Fibroblast of peridontal ligament (primary cell): ENCODE results near the gene RBM14.
A peak's percentile ranks its signal among the peaks of the same experiment; 100 is the strongest.
"Not testable (repeated sequence)": the region's sequence is repeated elsewhere in the genome, so short reads cannot be mapped to it uniquely, and the experiment has no call there.

Experiments
- DNase-seq: peaks from one replicate; pipeline ENCODE4 v3.0.0-alpha.2; 2010; ENCODE audit errors: extremely low read depth

Gene RBM14

DNA sequence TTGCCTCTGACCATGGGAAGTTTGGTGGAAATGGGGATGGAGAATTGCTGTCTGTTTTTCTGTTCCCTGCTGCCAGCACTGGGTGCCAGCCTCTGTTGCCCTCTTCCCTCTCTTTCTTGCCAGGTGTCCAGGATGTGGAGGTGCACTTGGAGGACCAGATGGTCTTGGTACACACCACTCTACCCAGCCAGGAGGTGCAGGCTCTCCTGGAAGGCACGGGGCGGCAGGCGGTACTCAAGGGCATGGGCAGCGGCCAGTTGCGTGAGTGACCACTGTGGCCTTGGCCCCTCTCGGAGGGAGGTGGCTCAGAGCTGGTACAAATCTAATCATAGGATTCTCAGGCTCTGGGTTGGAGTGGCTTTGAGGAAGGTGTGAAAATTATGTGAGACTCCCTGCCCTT lies 17.4 kb upstream of the RBM14 start:
- no peak for DNase-seq

DNA sequence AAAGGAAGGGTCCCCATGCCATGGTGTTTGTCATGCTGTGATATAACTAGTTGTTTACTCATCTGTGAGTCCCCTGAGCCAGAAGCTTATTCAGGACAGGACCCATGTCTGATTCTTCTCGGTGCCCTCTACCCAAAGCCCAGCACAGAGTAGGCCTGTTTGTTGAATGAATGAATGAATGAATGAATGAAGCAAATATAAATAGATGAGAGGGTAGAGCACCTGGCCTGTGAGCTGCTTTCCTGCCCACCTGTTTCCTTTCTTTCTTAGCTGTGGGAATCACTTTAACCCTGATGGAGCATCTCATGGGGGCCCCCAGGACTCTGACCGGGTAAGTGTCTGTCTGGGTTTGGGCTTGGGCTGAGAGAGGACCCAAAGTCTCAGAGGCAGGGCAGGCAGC lies 16.2 kb upstream of the RBM14 start:
- no peak for DNase-seq

DNA sequence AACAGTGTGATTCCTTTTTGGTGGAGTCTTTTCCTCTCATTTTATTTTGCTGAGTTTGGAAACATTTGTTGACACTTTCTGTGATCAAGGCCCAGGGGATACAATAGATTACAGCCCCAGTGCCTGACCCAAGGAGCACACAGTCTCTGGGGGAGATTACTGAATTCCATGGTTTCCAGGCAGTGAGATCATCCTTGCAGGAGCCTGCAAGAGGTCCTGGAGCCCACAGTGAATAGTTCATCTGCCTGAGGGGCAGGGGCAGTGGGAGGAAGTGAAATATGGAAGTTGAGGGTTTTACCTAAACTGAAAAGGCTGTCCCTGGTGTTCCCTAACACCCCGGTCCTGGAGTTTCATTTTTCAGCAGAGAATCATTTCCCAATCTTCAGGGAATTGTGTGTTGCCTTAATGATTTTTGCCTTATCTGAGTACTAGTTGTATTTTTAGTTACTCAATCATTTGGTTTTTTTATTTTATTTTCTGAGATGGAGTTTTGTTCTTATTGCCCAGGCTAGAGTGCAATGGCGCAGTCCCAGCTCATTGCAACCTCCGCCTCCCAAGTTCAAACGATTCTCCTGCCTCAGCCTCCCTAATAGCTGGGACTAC lies 15.7 kb upstream of the RBM14 start:
- DNase-seq = peak; percentile 60

DNA sequence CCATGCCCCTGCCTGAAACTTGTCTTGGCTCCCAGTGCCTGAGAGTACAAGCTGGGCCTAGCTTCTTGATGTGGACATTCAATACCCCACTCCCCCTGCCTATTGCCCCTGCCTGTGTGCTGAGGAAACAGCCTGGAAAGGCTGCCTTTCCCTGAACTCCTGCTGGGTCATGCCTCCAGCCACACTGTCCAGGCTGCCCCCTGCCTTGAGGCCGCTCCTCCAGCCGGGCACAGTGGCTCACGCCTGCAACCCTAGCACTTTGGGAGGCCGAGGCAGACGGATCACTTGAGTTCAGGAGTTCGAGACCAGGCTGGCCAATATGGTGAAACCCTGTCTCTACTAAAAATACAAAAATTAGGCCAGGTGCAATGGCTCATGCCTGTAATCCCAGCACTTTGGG lies 13.4 kb upstream of the RBM14 start:
- no peak for DNase-seq

DNA sequence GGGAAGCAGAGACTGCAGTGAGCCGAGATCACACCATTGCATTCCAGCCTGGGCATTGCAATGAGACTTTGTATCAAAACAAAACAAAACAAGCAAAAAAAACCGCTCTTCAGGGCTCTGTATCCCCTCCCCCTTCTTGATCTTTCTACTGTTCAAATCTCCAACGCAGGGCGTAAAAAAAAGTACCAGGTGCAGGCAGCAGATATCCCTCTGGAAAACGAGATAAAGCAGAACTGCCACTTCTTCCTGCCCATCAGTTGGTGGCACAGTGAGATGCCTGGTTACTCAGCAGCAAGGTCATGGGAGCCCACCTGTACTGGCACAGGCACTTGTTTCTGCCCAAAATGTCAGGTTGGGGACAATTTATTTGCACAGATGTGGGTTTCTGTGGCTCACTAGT lies 12.3 kb upstream of the RBM14 start:
- no peak for DNase-seq

DNA sequence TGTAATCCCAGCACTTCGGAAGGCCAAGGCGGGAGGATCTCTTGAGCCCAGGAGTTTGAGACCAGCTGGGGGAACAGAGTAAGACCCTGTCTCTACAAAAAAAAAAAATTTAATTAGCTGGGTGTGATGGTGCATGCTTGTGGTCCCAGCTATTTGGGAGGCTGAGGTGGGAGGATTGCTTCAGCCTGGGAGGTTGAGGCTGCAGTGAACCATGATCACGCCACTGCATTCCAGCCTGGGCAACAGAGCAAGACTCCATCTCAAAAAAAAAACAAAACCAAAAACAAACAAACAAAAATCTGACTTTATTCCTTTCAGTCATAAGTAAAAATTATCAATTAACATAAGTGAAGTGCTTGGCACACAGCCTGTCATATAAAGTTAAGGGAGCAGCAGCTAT lies 9.8 kb upstream of the RBM14 start:
- DNase-seq = not testable (repeated sequence)

DNA sequence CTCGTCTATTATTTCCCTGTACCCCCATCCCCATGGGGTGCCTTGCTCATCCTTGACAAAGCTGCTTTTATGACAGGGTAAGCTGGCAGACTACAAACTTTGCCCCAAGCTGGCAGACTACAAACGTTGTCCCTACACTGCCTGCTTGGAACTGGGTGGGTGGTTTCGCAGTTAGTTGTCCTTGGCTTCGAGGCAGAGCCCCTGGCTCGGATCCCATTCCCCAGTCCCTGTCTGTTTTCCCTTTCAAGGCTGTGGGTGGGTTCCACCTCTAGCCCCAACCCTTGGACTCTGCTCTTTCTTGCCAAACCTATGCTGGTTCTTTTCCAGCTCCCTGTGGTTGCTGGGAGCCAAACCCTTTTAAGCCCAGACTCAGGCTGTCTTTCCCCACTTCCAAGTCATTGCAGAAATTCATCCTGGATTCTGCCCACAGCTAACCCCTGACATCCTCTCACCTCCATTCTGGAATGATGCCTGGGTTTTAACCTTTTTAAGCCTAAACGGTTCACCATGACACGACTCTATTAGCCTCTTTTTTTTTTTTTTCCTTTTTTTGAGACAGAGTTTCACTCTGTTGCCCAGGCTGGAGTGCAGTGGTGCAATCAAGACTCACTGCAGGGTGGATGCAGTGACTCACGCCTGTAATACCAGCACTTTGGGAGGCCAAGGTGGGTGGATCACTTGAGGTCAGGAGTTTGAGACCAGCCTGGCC lies 9.2 kb upstream of the RBM14 start:
- peak; percentile 91 for DNase-seq

DNA sequence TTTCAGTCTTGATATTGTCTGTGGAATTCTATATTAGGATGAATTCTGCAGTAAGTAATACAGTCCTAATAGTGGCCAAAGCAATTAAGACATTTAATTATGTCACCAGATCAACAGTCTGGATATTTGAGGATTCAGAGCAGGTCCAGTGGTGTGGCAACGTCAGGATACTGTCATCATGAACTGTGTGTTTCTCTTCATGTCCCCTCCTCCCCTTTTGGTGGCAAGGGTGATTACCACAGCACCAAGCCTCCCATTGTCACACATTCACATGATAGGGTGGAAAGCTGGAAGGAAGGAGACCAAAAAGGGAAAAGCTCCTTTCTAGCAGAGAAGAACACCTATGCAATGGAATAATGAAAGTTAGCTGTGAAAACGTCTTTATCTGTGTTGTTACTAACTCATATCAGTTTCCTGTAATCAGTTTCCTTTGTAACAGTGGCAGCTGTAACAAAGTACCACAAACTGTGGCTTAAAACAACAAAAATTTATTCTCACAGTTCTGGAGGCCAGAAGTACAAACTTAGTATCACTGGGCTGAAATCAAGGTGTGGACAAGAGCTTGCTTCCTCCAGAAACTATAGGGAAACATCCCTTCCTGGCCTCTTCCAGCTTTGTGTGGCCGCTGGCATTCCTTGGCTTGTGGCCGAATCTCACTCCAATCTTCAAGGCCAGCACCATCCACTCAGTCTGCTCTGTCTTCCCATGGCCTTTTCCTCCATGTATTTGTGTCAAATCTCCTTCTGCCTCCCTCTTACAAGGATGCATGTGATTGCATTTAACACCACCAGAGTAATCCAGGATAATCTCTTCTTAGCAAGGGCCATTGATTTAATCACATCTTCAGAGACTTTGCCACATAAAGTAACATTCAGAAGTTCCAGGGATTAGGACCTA lies 6.5 kb upstream of the RBM14 start:
- no peak for DNase-seq

DNA sequence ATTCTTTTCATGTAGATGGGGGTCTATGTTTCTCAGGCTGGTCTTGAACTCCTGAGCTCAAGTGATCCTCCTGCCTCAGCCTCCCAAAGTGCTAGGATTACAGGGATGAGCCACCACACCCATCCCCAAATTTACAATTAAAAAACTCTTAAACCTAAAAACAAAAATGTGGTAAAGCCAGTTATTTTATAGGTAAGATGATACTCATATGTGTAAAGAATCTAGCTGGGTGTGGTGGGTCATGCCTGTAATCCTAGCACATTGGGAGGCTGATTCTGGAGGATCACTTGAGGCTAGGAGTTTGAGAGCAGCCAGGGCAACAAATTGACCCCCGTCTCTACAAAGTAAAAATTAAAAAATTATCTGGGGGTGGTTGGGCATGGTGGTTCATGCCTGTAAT lies 4.0 kb upstream of the RBM14 start:
- DNase-seq = no peak

DNA sequence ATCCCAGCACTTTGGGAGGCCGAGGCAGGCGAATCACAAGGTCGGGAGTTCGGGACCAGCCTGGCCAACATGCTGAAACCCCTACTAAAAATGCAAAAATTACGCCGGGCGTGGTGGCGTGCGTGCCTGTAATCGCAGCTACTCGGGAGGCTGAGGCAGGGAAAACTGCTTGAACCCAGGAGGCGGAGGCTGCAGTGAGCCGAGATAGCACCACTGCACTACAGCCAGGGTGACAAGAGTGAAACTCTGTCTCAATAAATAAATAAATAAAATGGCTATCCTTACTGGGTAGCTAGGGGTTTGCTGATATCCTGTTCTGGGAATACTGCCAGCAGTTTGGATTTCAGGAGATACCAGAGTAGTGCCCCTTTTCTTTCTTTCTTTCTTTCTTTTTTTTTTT lies 2.4 kb upstream of the RBM14 start:
- DNase-seq = no peak

DNA sequence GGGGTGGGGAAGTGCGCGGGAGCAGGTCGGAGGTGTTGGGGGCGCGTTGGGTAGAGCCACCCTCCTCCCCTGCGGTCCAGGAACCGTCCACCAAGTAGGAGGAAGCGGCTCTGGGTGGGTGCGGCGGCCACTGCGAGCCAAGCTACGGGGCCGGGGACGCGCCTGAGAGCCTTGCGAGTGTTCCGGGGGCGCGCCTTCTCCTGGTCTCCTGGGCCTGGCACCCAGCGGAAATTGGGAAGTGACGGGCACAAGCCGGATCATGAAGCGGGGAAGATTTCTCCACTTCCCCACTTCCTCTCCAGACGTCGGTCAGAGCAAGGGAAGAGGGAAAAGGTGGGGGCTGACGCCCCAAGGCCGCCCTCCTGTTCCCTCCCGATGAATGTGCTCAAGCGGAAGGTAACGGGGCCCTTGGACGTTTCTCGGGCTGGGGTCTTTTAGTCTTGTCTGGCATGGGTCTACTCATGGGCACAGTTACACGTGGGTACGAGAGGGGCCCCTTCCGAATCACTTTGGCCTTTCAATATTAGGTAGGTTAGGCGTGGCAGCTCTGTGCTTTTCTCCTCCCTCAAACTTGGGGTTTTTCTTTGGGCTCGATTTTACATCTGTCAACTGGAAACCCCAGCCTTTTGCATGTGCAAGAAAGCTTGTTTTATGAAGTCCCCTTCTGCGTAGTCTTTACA lies 865 bp downstream of the RBM14 start:
- no peak for DNase-seq

DNA sequence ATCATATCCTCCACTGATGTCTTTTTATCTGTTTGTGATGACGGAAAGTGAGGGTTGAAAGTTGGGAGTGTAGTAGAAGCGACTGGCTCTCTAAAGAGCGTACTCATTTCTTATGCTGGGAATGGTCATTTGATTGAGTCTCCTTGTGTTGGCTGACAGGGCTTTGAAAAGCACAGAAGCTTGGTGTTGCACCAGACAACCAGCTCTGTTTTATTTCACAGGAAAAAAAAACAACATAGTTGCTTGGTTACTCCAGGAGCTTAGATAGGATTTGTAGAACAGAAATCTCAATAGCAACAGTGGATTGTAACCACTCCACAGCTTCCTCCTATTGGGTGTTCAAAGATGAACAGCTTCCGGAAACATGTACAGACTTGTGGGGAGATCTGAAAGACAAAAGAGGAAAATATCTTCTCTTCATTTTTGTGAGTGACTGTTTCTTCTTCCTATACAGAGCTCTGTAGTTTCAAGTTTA lies 2.7 kb downstream of the RBM14 start:
- DNase-seq = peak; percentile 77

DNA sequence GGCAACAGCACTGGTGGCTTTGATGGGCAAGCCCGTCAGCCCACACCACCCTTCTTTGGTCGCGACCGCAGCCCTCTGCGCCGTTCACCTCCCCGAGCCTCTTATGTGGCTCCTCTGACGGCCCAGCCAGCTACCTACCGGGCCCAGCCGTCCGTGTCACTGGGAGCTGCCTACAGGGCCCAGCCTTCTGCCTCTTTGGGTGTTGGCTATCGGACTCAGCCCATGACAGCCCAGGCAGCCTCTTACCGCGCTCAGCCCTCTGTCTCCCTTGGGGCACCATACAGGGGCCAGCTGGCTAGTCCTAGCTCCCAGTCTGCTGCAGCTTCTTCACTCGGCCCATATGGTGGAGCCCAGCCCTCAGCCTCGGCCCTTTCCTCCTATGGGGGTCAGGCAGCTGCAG lies 8.0 kb downstream of the RBM14 start:
- no peak for DNase-seq

DNA sequence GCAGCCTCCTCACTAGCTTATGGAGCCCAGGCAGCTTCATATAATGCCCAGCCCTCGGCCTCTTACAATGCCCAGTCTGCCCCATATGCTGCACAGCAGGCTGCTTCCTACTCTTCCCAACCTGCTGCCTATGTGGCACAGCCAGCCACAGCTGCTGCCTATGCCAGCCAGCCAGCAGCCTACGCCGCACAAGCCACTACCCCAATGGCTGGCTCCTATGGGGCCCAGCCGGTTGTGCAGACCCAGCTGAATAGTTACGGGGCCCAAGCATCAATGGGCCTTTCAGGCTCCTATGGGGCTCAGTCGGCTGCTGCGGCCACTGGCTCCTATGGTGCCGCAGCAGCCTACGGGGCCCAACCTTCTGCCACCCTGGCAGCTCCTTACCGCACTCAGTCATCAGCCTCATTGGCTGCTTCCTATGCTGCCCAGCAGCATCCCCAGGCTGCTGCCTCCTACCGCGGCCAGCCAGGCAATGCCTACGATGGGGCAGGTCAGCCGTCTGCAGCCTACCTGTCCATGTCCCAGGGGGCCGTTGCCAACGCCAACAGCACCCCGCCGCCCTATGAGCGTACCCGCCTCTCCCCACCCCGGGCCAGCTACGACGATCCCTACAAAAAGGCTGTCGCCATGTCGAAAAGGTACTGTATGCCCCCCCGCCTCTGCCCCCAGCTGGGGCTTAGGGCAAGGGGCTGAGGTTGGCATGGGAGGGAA lies 8.8 kb downstream of the RBM14 start:
- DNase-seq = no peak

DNA sequence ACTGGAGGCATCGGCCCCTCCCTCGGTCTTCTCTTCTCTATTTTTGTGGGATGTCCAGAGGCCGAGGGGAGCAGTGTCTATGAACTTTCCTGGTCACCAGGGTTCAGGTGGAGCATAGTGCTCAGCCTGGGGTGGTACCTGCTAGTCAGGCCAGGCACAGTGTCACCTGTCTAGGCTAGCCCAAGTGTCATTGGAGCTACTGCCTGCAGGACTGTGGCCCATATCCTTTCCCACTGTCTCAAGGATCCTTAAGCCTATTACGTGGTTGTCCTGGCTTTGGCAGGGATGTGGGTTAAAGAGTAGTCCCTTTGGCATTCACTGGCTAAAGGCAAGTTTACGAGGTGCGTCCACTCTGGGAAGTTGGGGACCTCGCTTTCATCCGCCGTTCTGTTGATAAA lies 9.3 kb downstream of the RBM14 start:
- no peak for DNase-seq

DNA sequence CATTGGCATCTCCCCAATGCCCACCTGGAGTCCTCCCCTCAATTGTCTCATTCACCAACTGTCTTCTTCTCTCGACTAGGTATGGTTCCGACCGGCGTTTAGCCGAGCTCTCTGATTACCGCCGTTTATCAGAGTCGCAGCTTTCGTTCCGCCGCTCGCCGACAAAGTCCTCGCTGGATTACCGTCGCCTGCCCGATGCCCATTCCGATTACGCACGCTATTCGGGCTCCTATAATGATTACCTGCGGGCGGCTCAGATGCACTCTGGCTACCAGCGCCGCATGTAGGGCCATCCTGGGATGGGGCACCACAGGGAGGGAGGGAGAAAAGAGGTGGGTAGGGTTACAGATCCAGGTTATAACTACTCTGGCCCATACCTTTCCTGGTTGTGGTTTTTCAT lies 10.0 kb downstream of the RBM14 start:
- no peak for DNase-seq

DNA sequence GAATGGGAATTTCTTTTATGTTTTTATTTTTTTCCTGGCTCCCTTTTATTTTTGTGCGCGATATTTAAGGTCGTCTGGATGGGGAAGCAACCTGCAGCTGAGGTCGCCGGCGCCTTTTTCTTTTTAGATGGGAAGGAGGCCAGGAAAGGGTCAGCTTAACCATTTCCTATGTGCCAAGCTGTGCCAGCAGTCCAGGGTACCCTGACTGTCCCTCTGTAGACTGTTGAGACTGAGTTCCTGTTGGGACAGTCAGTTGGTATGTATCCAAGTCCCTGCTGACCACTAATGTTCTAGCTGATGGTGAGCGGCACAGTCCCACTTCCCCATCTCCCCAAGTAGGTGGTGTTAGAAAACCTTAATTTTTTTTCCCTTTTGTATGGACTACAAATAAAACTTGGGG lies 10.5 kb downstream of the RBM14 start:
- DNase-seq = no peak

DNA sequence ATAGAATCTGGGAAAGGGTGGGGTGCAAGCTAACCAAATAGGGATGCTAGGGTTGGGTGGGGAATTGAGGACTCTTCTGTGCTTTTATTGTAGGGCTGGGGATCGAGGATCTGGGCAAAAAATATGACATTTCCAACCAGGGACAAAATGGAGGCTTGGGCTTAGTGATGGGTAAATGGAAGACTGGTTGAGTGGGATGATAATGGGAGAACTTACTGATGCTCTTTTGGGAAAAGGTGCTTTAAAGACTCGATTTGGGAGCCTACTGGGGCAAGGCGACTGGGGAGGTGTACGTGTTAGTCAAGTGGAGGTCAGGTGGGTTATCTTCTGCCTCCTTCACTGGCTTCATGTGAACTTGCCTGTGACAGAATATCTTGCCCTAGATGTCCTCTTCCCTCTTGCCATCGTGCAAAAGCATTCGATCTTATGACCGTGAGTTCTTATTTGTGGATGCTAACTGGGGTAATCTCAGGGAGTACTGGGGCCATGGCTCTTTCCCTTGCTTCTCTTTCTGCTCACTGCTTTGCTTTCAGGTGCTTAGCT lies 11.7 kb downstream of the RBM14 start:
- no peak for DNase-seq

DNA sequence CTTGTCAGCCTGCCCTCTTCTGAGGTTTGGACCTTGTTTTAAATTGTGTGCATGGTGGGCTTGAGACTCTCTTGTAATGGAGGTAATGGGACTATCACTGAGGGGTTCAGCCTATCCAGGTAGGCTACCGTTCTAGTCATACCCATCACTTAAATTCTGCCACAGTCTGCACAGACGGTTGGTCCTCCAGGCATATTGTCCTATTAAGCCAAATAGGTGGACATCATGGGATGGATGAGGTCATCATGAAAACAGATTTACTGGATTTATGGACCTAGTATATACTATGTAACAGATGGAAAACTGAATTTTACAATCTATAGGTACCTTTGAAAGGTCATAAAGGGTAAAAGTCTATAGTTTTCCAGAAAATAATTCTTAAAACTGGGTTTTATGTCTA lies 12.9 kb downstream of the RBM14 start:
- DNase-seq = no peak

DNA sequence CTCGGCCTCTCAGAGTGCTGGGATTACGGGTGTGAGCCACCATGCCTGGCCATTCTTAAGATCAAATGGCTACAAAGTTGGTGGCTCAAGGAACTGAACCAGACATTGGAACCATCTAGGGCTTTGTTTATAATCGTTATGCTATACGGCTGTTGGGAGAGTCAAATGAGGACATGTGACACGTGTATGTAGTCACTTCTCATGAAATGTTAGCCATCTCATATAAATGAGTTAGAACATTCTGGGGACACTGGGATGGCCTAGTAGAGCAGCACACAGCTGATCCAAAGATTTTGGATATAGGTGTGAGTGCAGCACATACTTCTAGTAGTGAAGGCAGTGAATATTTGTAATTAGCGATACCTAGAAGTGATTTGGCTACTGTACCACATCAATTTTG lies 15.5 kb downstream of the RBM14 start:
- DNase-seq = no peak

DNA sequence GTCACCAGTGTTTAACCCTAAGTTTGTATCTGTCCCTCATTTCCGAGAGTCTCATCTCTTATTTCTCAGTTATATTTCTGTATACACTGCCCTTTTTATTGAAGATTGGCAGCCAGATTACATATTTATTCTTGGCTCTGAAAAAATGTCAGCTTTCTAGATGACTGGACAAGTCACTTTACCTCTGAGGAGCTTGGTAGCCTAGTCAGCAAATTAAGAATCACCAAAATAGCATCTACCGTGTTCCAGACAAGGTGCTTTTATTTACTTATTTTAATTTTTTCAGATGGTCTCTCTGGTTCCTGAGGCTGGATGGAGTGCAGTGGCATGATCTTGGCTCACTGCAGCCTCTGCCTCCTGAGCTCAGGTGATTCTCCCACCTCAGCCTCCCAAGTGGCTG lies 16.5 kb downstream of the RBM14 start:
- no peak for DNase-seq
